HepG2 (cell line): ENCODE data around the gene GJC1. TPM values are rescaled to one million over a fixed set of nuclear protein-coding genes. Genes with fewer than 3 reads are reported as not detected.

Source experiments
- ATAC-seq: fragments of 200-7000 bp; cut with Tn5 transposase; 3 replicates; pipeline ENCODE4 v1.9.1; 2020; ENCODE audit warnings: mild to moderate bottlenecking, moderate library complexity
- BruUV-seq: library from RNA; stranded (reverse); fragments of 400-500 nt; replicated peaks from 2 replicates; lab custom pipeline; 2021; lab: Mats Ljungman, UMichigan
- CTCF ChIA-PET: fragments of 300-600 bp; formaldehyde crosslinking; extraction: SDS; loops from one replicate; lab custom pipeline; 2021; ENCODE audit warnings: low total read pairs, inconsistent platforms, low intra/inter-chr PET ratio; lab: Yijun Ruan, JAX
- POLR2A ChIA-PET: fragments of 350-600 bp; sonication (Branson Sonifier 250); formaldehyde crosslinking; loops from one replicate; lab custom pipeline; 2020; ENCODE audit warnings: antibody characterized with exemption, inconsistent platforms; lab: Yijun Ruan, JAX
- DNase-seq: peaks from one replicate; pipeline ENCODE4 v3.0.0-alpha.2; 2015; ENCODE audit warnings: low spot score
- FAIRE-seq: peaks from 3 replicates; lab custom pipeline; 2011; peaks lifted over from hg19 to GRCh38; lab: Jason Lieb, UNC
- H2AFZ ChIP-seq: one replicate; pipeline ENCODE4 v1.6.1; 2011; ENCODE audit warnings: low read length, inconsistent platforms
- H3K27ac ChIP-seq: fragments of 300-600 bp; 3 replicates; pipeline ENCODE4 v1.8.0; 2011; ENCODE audit warnings: mixed run types, mild to moderate bottlenecking, mixed read lengths, low read length, inconsistent platforms; ENCODE audit not compliant: insufficient read depth; ENCODE audit errors: extremely low read length
- H3K27me3 ChIP-seq, 2 experiments: fragments of 200-600 bp in 1 of 2; 2 replicates in 1 of 2; 3 replicates in 1 of 2; pipeline versions ENCODE4 v1.6.0 to v1.8.0; 2011; ENCODE audit warnings: low read length in 2 of 2, mild to moderate bottlenecking in 2 of 2, moderate library complexity in 2 of 2, inconsistent platforms in 1 of 2; ENCODE audit not compliant: insufficient read depth in 2 of 2, control insufficient read depth in 1 of 2
- H3K36me3 ChIP-seq, 2 experiments: fragments of 200-600 bp in 1 of 2; replicated peaks in 1 of 2; 2 replicates in 1 of 2; 3 replicates in 1 of 2; pipeline versions ENCODE4 v1.5.1 to v1.8.0; 2011; ENCODE audit warnings: low read length in 2 of 2, inconsistent platforms in 1 of 2; ENCODE audit not compliant: insufficient read depth in 2 of 2, control insufficient read depth in 1 of 2
- H3K4me1 ChIP-seq: 2 replicates; pipeline ENCODE4 v1.5.1; 2012; ENCODE audit warnings: low read length, inconsistent platforms; ENCODE audit not compliant: insufficient read depth
- H3K4me2 ChIP-seq: 2 replicates; pipeline ENCODE4 v1.6.0; 2011; ENCODE audit warnings: low read depth, low read length, inconsistent platforms
- H3K4me3 ChIP-seq, 3 experiments: fragments of 200-600 bp in 1 of 3; sonication (generic), shearing (Covaris generic) in 1 of 3; replicated peaks in 1 of 3; 2 replicates each; pipeline ENCODE4 v1.5.1; 2011 to 2016; ENCODE audit warnings: low read length in 3 of 3, inconsistent platforms in 2 of 3, low read depth in 2 of 3, mild to moderate bottlenecking in 2 of 3, control low read depth in 1 of 3, mixed read lengths in 1 of 3; ENCODE audit not compliant: insufficient read depth in 1 of 3
- H3K79me2 ChIP-seq: one replicate; pipeline ENCODE4 v1.6.1; 2011; ENCODE audit warnings: low read length, inconsistent platforms; ENCODE audit not compliant: insufficient read depth
- H3K9ac ChIP-seq: 2 replicates; pipeline ENCODE4 v1.6.0; 2011; ENCODE audit warnings: mild to moderate bottlenecking, low read depth, low read length, inconsistent platforms; ENCODE audit not compliant: insufficient read depth
- H3K9me3 ChIP-seq: 2 replicates; pipeline ENCODE4 v1.5.1; 2012; ENCODE audit warnings: mild to moderate bottlenecking, low read length
- H4K20me1 ChIP-seq: 2 replicates; pipeline ENCODE4 v1.6.0; 2011; ENCODE audit warnings: inconsistent platforms, mild to moderate bottlenecking, low read length, moderate library complexity; ENCODE audit not compliant: insufficient read depth
- BCL6 ChIP-seq: IDR thresholded peaks from 2 replicates; pipeline ENCODE4 v1.6.1; 2016; ENCODE audit warnings: missing genetic modification reagents, missing compliant biosample characterization
- CENPBD1 ChIP-seq: sonication (generic); formaldehyde crosslinking; IDR thresholded peaks from 2 replicates; pipeline ENCODE4 v1.8.0; 2022; ENCODE audit warnings: missing genetic modification reagents, low read depth, mild to moderate bottlenecking, borderline replicate concordance
- FOXA1 ChIP-seq, 2 experiments: fragments of 450-650 bp in 1 of 2; sonication (generic) in 1 of 2; formaldehyde crosslinking in 1 of 2; IDR thresholded peaks; 2 replicates each; pipeline versions ENCODE4 v1.4.0 to v1.6.1; 2016 to 2020; ENCODE audit warnings: missing genetic modification reagents in 1 of 2
- FOXC1 ChIP-seq: sonication (generic); formaldehyde crosslinking; IDR thresholded peaks from 2 replicates; pipeline ENCODE4 v1.8.0; 2022; ENCODE audit warnings: mild to moderate bottlenecking, missing genetic modification reagents, borderline replicate concordance
- GABPB1 ChIP-seq: IDR thresholded peaks from 2 replicates; pipeline ENCODE4 v1.6.1; 2016; ENCODE audit warnings: mild to moderate bottlenecking, missing genetic modification reagents, moderate library complexity, missing compliant biosample characterization
- GPN1 ChIP-seq: sonication (generic); formaldehyde crosslinking; IDR thresholded peaks from 2 replicates; pipeline ENCODE4 v1.5.1; 2020; ENCODE audit warnings: missing genetic modification reagents, borderline replicate concordance
- KDM5A ChIP-seq: fragments of 200-600 bp; sonication (generic); IDR thresholded peaks from 2 replicates; pipeline ENCODE4 v1.7.0; 2018; ENCODE audit warnings: antibody characterized with exemption, mild to moderate bottlenecking, low read length, borderline replicate concordance
- MAFK ChIP-seq, 2 experiments: IDR thresholded peaks in 1 of 2; conservative IDR thresholded peaks in 1 of 2; 2 replicates each; pipeline ENCODE4 v1.6.1; 2011; ENCODE audit warnings: improper control_type of control experiment in 2 of 2, low read length in 2 of 2
- MYC ChIP-seq: sonication (generic); formaldehyde crosslinking; IDR thresholded peaks from 2 replicates; pipeline ENCODE4 v1.9.0; 2021; ENCODE audit warnings: missing genetic modification reagents, borderline replicate concordance
- RXRA ChIP-seq: sonication (generic); formaldehyde crosslinking; IDR thresholded peaks from 2 replicates; pipeline ENCODE4 v1.5.1; 2020; ENCODE audit warnings: missing genetic modification reagents
- XBP1 ChIP-seq: sonication (generic); formaldehyde crosslinking; IDR thresholded peaks from 2 replicates; pipeline ENCODE4 v1.5.0; 2020; ENCODE audit warnings: missing genetic modification reagents
- ZBTB40 ChIP-seq, 2 experiments: fragments of 450-650 bp in 1 of 2; sonication (generic) in 1 of 2; formaldehyde crosslinking in 1 of 2; IDR thresholded peaks; 2 replicates each; pipeline versions ENCODE4 v1.6.1 to v1.8.0; 2016 to 2022; ENCODE audit warnings: antibody characterized with exemption in 1 of 2, mild to moderate bottlenecking in 1 of 2, missing genetic modification reagents in 1 of 2
- WGBS: methylation state at CpG from one replicate; pipeline ENCODE4 v1.1.6; 2017; ENCODE audit warnings: low lambda C conversion rate; 5-methylcytosine and 5-hydroxymethylcytosine counted together
- in situ Hi-C: cut with HindIII; loops from 2 replicates; pipeline ENCODE4 v1.10.0; 2017; ENCODE audit warnings: low pct_unique_long_range_greater_than_20kb; ENCODE audit not compliant: extremely low pct_ligation_motif_present
- intact Hi-C: fragments of 100-400 bp; cut with micrococcal nuclease; formaldehyde crosslinking; loops from one replicate; pipeline ENCODE4 v1.10.0; 2022; ENCODE audit not compliant: unreplicated experiment
- polyA plus RNA-seq, 8 experiments: library from polyadenylated mRNA; depleted of rRNA in 3 of 8; stranded (reverse) in 7 of 8; unstranded in 1 of 8; fragments of >200 nt; fragmentation: Illumina TruSeq in 4 of 8; extraction: Trizol in 4 of 8; gene quantifications; 2 replicates each; pipeline versions ENCODE4 v1.2.1 to v1.2.3, GENCODE V29; 2011 to 2016; ENCODE audit warnings: low read depth in 4 of 8, missing spikeins in 1 of 8, mixed read lengths in 1 of 8; ENCODE audit not compliant: insufficient read depth in 1 of 8
- total RNA-seq, 5 experiments: library from RNA; depleted of rRNA; stranded (reverse); fragments of >200 nt; fragmentation: Illumina TruSeq; extraction: Trizol; gene quantifications; 2 replicates each; pipeline ENCODE4 v1.2.3, GENCODE V29; 2016; ENCODE audit warnings: low read depth in 1 of 5
- TF ChIP-seq, protein P1 (sequence below): sonication (generic); formaldehyde crosslinking; IDR thresholded peaks from 2 replicates; pipeline ENCODE4 v1.5.0; 2020; ENCODE audit warnings: missing genetic modification reagents

GJC1 gene
- total and polyA plus RNA-seq, 2 of the 13 experiments (the other 11 are each of a cell fraction or from before 2014, with no cell fraction given), result 1.7 TPM

GRCh38 chr17:44769230-44769629 is 60.9 kb downstream of the GJC1 start:
- Histone ChIP-seq H3K9ac (no peak overlapping the region), H3K4me2 (peak overlapping the region; percentile 46), H3K4me1 (peaks cover 33% of the 10 kb centered on the region), H3K4me3 (peak overlapping the region in 1 of 3 experiments; percentile 22; a peak in 1 of 6 replicates), H2AFZ (no peak overlapping the region), H3K27me3 (peaks cover 10 to 62% of the 10 kb centered on the region in 2 experiments; a peak in 4 of 5 replicates), H3K9me3 (no peaks in the 10 kb centered on the region), H3K79me2 (no peaks in the 10 kb centered on the region), H3K27ac (no peak overlapping the region), H3K36me3 (no peaks in the 10 kb centered on the region), H4K20me1 (no peaks in the 10 kb centered on the region)
- DNase-seq, result no peak
- intact Hi-C loops, result no loop called here
- no peak for ATAC-seq
- POLR2A ChIA-PET, result interaction anchor here (0.6 to 0.7 kb wide), 2 partner anchors 29 to 211 kb away, joined by 3 read pairs; no protein-coding TSS in a partner anchor
- CTCF ChIA-PET, result no interaction called here
- 20% methylated on average over 2 of the region's 6 CpGs for WGBS
- in situ Hi-C loops, result no loop called here
- FAIRE-seq, result no peak
- no TSS peak for BruUV-seq
- TF ChIP-seq BCL6 (CRISPR knock-in tag), result no peak
- no peak for TF ChIP-seq FOXA1 (IDR thresholded peaks at IDR 0.05)
- no peak for TF ChIP-seq FOXA1 (CRISPR knock-in tag; IDR thresholded peaks at IDR 0.05)
- TF ChIP-seq, protein P1, sequence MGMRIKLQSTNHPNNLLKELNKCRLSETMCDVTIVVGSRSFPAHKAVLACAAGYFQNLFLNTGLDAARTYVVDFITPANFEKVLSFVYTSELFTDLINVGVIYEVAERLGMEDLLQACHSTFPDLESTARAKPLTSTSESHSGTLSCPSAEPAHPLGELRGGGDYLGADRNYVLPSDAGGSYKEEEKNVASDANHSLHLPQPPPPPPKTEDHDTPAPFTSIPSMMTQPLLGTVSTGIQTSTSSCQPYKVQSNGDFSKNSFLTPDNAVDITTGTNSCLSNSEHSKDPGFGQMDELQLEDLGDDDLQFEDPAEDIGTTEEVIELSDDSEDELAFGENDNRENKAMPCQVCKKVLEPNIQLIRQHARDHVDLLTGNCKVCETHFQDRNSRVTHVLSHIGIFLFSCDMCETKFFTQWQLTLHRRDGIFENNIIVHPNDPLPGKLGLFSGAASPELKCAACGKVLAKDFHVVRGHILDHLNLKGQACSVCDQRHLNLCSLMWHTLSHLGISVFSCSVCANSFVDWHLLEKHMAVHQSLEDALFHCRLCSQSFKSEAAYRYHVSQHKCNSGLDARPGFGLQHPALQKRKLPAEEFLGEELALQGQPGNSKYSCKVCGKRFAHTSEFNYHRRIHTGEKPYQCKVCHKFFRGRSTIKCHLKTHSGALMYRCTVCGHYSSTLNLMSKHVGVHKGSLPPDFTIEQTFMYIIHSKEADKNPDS (CRISPR knock-in tag), result 0 out of 2 replicates have a peak, but pooled peaks have one; percentile 39
- no peak for TF ChIP-seq CENPBD1 (CRISPR knock-in tag)
- TF ChIP-seq RXRA (CRISPR knock-in tag), result no peak
- no peak for TF ChIP-seq MAFK (conservative IDR thresholded peaks at IDR 0.05 in 1 of 2, IDR thresholded peaks at IDR 0.05 in 1 of 2; ENCODE audit: low read length in 2 of 2)
- TF ChIP-seq ZBTB40 (IDR thresholded peaks at IDR 0.05), result no peak
- TF ChIP-seq ZBTB40 (CRISPR knock-in tag; IDR thresholded peaks at IDR 0.05), result no peak
- TF ChIP-seq FOXC1, result 0 out of 2 replicates have a peak, but pooled peaks have one; percentile 50
- no peak for TF ChIP-seq GABPB1
- no peak for TF ChIP-seq KDM5A
- TF ChIP-seq XBP1, result no peak
- TF ChIP-seq GPN1, result no peak
- no peak for TF ChIP-seq MYC
